HG03442 (cell line): Measurements from ENCODE around the gene RPN1.

ENCODE experiments used
- ATAC-seq: cut with Tn5 transposase; IDR thresholded peaks from one replicate; pipeline ENCODE4 v1.9.1; 2021; ENCODE audit warnings: mild to moderate bottlenecking, moderate library complexity; ENCODE audit not compliant: unreplicated experiment

The RPN1 gene

GRCh38 chr3:128585189-128585588 lies 65.4 kb downstream of the RPN1 start:
- ATAC-seq = no peak

- ATAC-seq = peak; percentile 67
These were observed 66.1 kb downstream of the RPN1 start for GRCh38 chr3:128584412-128585020.

- ATAC-seq = no peak
These were observed 69.1 kb downstream of the RPN1 start for GRCh38 chr3:128581566-128581965.

- no peak for ATAC-seq
These were observed 70.7 kb downstream of the RPN1 start for GRCh38 chr3:128579927-128580326.

GRCh38 chr3:128578346-128578745 lies 72.3 kb downstream of the RPN1 start:
- ATAC-seq = no peak

- ATAC-seq = no peak
These were observed 72.9 kb downstream of the RPN1 start for GRCh38 chr3:128577711-128578110.

GRCh38 chr3:128576290-128576689 lies 74.3 kb downstream of the RPN1 start:
- no peak for ATAC-seq

- no peak for ATAC-seq
These were observed 74.8 kb downstream of the RPN1 start for GRCh38 chr3:128575777-128576176.

- no peak for ATAC-seq
These were observed 76.9 kb downstream of the RPN1 start for GRCh38 chr3:128573707-128574162.

- no peak for ATAC-seq
These were observed 77.5 kb downstream of the RPN1 start for GRCh38 chr3:128573160-128573559.

GRCh38 chr3:128572644-128573105 lies 77.9 kb downstream of the RPN1 start:
- ATAC-seq = no peak

GRCh38 chr3:128572013-128572412 lies 78.6 kb downstream of the RPN1 start:
- no peak for ATAC-seq
